HG03442 (cell line): ENCODE measurements around the gene CUX1.

Experiments used
- ATAC-seq: cut with Tn5 transposase; IDR thresholded peaks from one replicate; pipeline ENCODE4 v1.9.1; 2021; ENCODE audit warnings: mild to moderate bottlenecking, moderate library complexity; ENCODE audit not compliant: unreplicated experiment

The CUX1 gene

DNA sequence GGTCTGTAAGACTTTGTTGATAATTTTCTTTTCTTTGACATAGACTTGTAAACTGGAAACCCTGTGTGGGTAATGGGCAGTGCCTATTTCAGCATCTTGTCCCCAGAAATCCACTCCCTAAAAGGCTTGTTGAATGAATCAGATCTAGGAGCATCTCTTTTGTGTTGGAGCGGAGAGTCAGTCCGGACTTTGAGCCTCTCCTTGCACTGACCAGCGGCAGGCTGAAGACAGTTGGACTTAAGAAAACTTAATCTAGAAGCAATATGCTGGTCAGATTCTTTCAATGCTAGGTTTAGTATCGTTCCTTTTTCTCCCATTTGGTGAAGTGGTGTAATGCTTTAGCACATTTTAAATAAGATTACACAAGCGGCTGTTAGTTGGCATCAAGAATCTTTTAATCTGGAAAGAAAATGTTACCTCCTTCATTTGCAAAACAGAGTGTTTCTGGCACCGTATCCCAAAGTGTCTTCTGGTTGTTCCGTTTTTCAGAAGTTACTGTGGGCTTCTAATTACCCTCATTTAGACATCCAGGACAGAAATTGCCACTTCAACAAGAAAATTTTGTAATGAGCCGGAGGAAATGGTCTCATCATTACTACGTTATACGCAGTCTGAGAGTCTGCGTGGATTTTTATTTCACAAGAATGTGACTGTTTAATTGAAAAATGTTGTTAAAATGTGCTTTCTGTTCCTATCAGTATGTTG, 74.7 kb downstream of the CUX1 start:
- ATAC-seq = no peak

DNA sequence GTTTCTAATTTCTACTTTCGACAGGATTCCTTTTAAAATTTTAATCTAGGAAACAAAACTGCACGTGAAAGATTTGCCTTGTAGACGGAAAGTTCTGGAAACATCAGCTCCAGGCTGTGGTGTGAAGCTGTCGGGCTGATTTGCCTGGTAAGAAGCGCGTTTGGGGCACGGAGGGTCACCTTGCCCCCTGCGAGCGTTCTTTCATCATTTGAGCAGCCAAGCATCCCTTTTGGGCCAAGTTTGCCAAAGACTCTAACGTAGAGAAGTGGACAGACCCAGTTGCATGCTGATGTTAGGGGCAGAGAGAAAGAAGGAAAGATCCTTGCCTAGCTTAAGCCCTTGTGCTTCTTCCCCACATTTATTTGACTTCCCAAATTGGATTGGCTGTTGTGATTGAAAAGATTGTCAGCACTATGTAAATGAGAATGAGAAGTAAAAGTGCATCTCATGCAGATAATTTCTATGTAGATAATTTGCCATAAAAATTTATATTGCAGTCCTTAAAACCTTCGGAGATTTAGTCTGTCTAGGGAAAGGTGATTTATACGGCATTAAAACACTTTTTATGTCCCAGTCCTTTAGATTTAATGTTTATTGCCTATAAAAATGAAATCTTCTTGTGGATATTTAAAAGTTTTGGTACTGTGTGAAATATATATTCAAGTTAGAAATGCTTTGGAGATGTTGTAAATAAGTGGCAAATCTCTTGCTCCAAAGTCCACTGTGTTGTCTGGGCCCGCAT, 76.1 kb downstream of the CUX1 start:
- no peak for ATAC-seq

DNA sequence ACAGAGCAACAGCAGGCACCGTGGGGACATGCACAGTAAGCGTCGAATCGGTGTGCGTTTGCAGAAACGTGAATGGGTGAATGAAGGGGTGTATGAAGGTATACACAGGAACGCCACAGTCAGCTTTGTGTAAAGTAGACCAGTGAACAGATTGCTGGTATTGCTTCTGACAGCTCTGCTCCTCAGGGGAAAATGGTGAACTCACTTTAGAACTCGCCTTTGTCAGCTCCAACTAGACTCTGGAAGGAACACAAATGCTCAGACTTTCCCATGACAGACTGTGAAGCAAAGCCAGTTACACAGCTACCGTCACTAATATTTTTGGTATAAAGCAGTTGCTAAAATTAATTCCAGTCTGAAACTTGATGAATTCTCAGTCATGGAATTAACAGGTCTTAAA, 78.9 kb downstream of the CUX1 start:
- no peak for ATAC-seq

DNA sequence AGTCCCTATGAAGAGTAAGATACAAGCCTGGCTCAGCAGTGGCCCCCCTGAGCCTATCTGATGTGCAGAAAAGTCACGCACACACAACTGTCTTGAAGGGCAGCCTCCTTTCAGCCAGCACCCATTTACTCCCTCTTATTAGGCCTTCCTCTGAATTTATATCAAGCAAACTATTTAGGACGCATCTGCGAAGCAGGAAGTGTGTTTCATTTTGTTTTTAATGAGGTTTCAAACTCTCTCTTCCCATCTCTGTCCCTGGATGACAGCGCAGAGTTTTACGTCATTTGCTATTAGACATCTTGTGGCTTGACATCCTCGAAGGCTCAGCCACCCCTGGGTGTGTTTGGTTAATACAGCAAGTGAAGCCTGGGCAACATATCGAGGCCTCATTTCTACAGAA, 79.5 kb downstream of the CUX1 start:
- ATAC-seq = no peak

DNA sequence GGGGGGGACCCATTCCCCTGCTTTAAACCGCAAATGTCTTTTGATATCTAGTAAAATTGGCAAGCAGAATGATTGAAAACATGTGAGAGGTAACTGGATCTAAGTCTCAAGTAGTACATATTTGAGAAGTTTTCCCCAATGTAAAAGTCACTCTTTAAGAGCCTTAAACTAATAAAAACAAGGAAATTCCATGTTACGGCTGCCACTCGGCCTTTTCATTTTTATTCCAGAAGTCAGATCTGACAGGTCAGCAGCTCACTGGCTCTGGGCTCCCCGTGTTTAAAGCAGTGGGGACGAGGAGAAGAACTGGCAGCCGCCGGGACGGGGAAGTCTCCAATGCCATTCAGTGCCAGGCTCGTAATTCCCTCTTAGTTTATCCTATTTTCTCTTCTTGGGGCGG, 80.7 kb downstream of the CUX1 start:
- no peak for ATAC-seq

DNA sequence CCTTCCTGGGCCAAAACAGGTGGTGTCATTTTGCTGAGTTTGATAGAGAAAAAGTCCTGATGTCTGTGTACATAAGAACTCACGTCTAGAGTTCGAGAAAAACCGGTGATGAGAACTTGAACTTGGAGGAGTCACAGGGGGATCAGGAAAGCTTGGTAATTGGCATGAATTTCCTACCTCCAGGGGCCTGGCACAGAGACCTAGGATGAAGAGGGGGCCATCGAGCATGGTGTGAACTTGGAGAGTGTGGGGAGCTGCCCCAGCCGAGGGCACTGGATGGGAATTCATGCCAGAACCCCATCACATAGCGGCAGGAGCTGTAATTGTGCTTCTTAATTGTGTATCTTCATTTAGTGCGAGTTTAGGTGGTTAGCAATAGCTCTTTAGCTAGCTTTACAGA, 82.2 kb downstream of the CUX1 start:
- ATAC-seq = no peak

DNA sequence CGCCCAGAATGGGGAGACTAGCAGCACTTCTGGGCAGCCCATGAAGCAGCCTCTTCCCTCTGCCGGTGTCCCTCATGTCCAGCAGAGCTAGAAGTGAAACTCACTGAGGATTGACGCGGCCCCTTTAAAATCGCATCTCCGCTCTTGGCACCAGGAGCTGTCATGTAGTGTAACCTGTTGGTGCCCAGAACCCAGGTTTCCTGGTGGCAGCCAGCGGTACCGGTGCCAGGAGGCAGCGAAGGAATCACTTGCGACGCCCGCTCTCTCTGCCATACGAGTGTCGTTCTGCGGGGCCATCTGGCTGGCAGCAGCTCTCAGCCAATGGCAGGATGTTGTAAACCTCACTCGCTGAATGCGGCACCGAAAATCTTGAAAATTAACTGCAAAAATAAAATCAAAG, 82.7 kb downstream of the CUX1 start:
- no peak for ATAC-seq

DNA sequence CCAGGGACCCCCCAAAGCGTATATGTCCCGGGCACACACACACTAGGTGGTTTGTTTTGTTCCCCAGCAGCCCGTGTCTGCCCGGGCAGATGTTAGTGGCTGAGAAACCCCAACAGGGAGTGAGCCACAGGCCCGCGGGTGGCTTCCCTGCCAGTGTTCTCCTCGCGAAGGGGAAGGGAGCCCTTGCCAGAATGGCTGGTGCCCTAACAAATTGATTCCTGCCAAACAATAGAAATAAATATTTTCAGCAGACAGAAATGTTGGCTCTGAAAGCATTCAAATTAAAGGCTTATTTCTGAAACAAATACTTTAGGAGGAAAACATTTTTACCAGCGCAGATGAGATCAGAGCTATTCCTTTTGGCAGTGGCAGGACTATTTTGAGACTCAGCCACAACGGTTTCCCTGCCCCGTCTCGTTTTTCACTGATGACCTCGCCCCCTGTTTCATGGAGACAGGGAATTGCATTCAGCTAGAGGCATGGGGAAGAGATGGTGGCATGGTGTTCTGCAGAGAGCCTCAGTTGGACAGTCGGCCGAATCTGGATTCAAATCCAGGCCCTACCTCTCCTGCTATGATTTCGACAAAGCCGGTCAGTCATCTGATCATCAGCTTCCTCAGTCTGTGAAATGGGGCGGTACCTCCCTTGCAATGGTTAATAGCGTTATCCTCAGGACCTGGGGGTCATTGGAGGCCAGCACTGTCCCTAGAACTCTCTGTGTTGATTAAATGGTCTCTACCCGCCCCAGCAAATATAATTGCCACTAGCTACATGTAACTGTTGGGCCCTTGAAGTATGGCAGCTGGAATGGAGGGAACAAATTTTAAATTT, 84.5 kb downstream of the CUX1 start:
- ATAC-seq = no peak

DNA sequence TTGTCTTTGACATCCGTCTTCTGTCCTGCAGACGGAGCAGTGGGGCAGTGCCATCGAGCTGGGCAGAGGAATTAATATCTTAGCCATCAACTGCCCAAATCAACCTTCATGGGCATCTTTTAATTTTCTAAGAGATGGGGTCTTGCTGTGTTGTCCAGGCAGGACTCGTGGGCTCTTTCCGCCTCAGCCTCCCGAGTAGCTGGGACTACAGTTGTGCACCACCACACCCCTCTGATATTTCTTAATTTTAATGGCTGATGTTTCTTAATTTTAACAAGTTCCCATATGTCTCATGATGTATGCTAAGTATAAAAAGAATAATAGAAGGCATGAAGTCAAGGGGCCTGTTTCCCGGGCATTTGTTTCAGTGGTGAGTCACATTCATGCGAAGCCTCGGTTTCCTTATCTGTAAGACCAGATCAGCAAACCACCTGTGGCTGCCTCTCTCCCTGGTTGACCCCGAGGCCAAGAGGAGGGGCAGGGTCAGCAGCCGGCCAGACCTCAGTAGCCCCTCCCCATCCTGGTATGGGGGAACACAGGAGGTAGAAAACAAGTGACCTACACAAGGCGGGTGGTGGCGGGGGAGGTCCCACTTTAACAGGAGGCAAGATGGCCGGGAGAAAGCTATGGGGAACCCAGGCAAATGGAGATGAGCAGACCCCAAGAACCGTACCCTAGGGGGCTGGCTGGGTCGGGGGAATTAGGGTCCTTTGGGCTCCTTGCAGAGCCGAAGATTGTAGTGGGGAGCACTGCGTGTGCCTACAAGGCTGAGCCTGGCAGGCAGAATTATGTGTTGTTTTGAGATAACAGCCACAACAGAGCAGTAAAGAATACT, 85.5 kb downstream of the CUX1 start:
- no peak for ATAC-seq

DNA sequence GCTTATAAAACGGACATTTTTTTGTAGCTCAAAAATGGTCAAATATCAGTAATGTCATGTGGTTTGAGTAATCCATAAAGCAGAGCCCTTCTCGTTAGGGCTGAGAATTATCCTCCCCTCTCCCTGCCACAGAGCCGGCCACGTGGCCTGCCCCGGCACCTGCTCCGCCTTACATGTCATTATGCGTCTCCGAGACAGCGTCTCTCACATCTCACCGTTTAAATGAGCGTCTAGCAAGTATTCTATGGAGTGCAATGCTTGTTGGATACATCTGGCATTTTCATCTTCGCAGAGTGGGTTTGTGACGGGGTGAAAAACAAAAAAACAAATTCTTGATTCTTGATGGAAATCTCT, 86.1 kb downstream of the CUX1 start:
- ATAC-seq = no peak

DNA sequence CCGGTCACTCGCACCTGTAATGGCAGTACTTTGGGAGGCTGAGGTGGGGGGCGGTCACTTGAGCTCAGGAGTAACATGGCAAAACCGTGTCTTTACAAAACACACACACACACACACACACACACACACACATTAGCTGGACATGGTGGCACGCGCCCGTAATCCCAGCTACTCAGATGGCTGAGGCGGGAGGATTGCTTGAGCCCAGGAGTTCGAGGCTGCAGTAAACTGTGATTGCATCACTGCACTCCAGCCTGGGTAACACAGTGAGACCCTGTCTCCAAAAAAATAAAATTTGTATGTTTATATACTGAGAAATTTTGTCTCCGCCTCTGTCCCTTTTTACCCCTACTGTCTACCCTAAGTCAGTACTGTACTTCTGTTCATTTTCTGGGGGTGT, 86.6 kb downstream of the CUX1 start:
- ATAC-seq = no peak

DNA sequence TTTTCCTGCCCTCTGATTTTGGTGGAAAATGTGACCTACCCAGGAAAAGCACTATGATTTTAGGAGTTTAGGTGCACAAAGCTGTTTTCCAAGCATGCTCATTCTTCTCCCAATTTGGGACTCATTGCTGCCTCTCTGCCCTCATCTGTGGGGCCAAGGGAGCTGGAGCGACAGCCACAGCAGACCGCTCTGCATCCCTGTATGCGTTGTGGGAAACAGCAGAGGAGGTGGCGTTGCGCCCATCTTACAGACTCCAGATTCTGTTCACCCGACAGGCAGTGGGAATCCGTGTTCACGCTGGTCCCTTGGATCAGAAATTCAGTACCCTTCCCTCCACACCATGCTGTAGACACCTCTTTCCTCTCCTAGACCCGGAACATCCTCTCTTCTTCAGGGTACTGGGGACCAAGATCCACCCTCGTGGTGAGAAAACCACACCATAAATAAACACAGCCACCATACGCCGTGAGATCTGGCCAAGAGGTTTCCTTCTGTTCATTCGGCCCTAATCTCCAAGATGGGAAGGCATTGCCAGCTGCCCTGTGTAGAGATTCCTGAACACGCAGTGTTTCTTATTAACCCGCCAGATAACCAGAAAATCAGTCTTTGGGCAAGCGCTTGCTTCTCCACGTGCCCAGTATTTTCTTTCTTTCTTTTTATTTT, 87.9 kb downstream of the CUX1 start:
- ATAC-seq = no peak

DNA sequence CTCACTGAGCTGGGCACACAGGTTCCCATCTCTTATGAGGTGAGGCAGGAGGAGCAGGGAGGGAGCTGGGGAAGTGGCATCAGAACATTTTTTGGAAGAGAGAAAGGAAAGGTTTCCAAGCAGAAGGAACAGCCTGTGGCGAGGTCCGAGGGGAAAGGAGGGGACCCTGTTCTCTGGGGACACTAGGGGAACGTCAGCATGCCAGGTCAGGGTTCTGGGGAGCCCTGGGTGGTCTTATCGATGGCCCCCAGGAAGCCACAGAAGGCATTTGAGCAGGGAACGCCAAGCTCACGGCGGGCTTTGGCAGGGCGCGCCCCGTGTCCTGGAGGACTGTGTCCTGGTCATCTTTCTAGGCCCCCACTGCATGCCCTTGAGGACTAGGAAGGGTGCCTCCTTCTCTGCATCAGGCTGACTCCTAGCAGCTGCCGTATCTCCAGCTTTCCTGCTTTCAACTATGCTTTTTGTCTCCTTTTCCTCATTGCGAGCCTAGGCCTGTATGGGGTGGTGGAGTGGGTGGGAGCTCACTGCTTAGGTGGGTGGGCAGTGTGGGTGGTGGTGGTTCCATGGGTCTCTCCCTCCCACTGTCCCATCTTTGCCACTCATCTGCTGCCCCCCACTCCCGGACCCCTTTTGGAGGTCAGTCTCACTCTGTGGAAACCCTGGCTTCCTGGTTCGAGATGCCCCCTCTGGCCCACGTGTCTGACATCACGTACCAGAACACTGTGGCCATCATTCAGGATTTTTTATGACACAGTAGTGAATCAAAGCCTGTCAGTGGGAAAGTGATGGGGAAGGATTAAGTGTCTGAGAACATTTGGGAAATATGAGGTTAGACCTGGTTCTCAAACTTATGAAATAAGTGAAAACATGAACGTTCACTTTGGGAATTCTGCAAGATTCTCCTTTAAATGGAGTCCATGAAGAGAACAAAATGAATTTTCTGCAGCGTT, 89.1 kb downstream of the CUX1 start:
- no peak for ATAC-seq

DNA sequence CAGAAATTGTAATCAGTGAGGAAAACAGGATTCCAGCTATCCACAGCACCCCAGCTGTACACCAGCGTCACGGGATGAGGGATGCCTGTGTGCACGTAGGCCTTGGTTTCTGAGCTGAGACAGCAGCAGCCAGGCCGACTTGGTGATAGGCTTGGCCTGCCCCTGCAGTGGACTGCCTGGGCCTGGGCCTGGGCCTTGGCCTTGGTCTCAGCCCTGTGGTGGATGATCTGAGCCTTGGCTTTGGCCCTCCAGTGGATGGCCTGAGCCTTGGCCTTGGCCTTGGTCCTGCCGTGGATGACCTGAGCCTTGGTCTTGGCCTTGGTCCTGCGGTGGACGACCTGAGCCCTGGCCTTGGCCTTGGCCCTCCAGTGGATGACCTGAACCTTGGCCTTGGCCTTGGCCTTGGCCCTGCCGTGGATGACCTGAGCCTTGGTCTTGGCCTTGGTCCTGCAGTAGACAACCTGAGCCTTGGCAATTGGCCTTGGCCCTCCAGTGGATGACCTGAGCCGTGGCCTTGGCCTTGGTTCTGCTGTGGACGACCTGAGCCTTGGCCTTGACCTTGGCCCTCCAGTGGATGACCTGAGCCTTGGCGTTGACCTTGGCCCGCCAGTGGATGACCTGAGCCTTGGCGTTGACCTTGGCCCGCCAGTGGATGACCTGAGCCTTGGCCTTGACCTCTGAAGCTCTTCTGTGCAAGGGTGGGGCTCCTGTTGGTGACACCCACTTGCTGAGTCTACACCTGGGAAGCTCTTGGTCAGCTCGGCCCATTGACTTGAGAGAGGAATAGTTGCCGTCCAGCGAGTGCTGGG, 93.8 kb downstream of the CUX1 start:
- no peak for ATAC-seq

DNA sequence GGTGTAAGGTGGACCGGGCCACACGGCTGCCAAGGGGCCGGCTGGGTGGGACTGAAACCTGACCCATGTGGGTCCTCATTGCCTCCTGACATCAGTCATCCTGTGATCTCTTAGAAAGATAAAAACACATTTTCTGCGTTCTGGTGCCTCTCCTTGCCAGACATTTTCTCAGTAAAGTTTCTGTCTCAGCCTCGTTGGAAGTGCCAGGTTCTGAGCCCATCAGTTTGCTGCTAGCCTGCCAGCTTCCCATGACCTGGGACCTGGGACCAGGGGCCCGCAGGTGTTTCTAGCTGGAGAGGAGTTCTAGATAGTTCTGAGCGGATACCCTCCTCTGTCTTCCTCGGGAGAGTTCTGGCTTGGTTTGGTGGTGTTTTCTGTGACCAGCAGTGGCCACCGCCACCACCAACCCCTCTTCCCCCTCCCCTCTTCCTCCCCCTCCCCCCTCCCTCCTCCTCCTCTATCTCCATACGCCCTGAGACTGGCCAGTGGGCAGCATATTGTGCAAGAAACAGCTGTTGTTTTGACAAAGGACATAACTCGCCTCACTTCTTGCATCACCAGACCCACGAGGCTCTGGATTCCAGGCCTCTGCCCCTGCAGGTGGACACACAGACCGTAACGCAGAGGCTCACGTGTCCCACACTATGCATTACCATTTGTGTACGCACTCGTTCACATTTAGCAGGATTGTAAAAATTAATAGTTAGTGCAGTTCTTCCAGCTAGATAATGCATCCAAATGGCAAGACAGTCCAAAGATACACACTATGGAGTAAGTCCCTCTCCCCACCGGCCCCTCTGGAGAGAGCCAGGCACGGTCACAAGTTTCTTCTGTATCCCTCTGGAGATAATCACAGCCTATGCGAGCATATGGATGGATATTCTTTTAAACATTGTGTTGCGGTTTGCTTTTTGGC, 94.6 kb downstream of the CUX1 start:
- no peak for ATAC-seq

DNA sequence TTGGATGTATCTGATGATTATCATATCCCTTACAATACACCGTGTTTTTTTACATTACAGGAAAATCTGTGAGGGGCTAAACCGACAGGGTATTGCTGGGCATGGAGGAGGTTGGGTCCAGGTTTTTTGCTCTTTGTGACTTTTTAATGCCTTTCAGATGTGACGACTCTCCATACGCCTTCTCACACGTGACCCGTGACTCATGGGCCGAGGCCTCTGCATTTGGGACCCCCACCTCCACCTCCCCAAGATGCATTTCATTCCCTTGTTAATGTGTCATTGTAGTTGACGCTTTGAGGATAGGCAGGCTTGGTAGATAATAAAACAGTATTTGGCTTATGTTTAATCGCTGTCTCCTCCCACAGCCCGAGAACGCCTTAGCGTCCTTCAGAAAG, 95.3 kb downstream of the CUX1 start:
- ATAC-seq = no peak

DNA sequence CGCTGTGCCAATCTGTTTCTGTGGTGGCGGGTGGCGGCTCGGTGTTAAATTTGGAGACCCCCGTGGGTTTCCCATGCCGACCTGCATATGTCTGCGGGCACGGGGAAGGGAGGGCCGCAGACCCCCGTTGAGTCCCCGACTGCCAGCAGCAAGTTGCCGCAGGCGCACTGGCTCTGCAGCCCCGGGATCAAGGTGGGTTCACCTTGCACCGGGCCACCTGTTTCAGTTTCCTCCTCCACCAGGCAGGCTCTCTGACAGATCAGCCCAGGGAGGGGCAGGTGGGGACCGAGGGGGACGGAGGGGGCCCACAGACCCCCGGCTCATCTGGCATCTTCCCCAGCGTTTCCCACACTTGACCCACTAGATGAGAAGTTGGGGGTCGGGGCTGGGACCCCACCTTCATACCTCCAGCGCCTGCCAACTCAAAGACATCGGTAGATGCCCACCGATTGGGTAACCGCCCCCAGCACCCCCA, 95.9 kb downstream of the CUX1 start:
- no peak for ATAC-seq
